ENCODE data around the gene GPX6. TPM values are rescaled to one million over a fixed set of nuclear protein-coding genes. Genes with fewer than 3 reads are reported as not detected.

The GPX6 gene
- total RNA-seq, 1 experiment from 2014 or later, result not detected

DNA sequence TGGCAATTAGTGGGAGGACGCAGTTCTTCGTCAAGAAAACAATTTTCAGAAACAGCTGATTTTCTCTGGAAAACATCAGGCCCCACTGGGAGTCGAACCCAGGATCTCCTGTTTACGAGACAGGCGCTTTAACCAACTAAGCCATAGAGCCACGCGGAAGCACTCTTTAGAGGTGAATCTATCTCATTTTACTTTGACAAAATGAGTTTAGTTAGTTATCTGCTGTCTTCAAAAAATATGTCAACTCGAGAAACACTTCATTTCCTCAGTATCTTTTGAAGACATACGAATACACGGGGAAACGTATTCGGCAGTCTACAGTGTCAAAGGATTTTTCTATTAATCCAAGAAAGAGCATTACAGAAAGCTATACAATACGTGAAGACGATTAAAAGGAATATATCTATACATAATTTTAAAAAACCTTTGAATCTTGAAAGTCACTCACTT is 26.7 kb downstream of the GPX6 start (continued):
- no peak for TF ChIP-seq RAD21 (IDR thresholded peaks at IDR 0.05; ENCODE audit: low read depth)
- no peak for TF ChIP-seq EZH2phosphoT487 (IDR thresholded peaks at IDR 0.05; ENCODE audit: borderline replicate concordance)
- TF ChIP-seq, protein P1, sequence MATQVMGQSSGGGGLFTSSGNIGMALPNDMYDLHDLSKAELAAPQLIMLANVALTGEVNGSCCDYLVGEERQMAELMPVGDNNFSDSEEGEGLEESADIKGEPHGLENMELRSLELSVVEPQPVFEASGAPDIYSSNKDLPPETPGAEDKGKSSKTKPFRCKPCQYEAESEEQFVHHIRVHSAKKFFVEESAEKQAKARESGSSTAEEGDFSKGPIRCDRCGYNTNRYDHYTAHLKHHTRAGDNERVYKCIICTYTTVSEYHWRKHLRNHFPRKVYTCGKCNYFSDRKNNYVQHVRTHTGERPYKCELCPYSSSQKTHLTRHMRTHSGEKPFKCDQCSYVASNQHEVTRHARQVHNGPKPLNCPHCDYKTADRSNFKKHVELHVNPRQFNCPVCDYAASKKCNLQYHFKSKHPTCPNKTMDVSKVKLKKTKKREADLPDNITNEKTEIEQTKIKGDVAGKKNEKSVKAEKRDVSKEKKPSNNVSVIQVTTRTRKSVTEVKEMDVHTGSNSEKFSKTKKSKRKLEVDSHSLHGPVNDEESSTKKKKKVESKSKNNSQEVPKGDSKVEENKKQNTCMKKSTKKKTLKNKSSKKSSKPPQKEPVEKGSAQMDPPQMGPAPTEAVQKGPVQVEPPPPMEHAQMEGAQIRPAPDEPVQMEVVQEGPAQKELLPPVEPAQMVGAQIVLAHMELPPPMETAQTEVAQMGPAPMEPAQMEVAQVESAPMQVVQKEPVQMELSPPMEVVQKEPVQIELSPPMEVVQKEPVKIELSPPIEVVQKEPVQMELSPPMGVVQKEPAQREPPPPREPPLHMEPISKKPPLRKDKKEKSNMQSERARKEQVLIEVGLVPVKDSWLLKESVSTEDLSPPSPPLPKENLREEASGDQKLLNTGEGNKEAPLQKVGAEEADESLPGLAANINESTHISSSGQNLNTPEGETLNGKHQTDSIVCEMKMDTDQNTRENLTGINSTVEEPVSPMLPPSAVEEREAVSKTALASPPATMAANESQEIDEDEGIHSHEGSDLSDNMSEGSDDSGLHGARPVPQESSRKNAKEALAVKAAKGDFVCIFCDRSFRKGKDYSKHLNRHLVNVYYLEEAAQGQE (IDR thresholded peaks at IDR 0.05; ENCODE audit: low read depth), result no peak
- TF ChIP-seq SP1 (IDR thresholded peaks at IDR 0.05; ENCODE audit: low read depth), result no peak
- TF ChIP-seq ZBTB33 (IDR thresholded peaks at IDR 0.05; ENCODE audit: extremely low read depth, insufficient replicate concordance, low read length), result no peak

- H3K4me3 ChIP-seq (replicated peaks in 1 of 2; ENCODE audit: low read depth in 1 of 2, low read length in 2 of 2), result no peak overlapping the region
- POLR2A ChIA-PET, result no interaction called here
- no peaks in the 10 kb centered on the region for H4K20me1 ChIP-seq (ENCODE audit: insufficient read depth)
- no peak for DNase-seq (ENCODE audit: low read depth, low spot score)
- H3K9ac ChIP-seq (ENCODE audit: low read length), result no peak overlapping the region
- H3K4me2 ChIP-seq (ENCODE audit: low read length), result no peak overlapping the region
- no peaks in the 10 kb centered on the region for H3K27me3 ChIP-seq (ENCODE audit: insufficient read depth, low read length)
- no TSS peak for BruUV-seq (replicated peaks)
- H3K9me3 ChIP-seq (ENCODE audit: control insufficient read depth in 1 of 2, insufficient read depth in 1 of 2, low read depth in 1 of 2, low read length in 2 of 2), result no peaks in the 10 kb centered on the region
- no peak for TF ChIP-seq ZNF274 (IDR thresholded peaks at IDR 0.05; ENCODE audit: low read depth, low read length)
- no peak for TF ChIP-seq ZFX (IDR thresholded peaks at IDR 0.05)
- TF ChIP-seq, protein P1 (IDR thresholded peaks at IDR 0.05; ENCODE audit: low read depth), result no peak
- TF ChIP-seq CBX3 (IDR thresholded peaks at IDR 0.05; ENCODE audit: low read depth), result no peak
- no peak overlapping the region for H3K27ac ChIP-seq (ENCODE audit: low read depth, low read length)
- no peaks in the 10 kb centered on the region for H3K79me2 ChIP-seq (ENCODE audit: insufficient read depth, low read length)
- intact Hi-C loops (cut with micrococcal nuclease), result no loop called here
- CTCF ChIA-PET, result no interaction called here
- no peak overlapping the region for H2AFZ ChIP-seq (ENCODE audit: low read depth, low read length, poor library complexity, severe bottlenecking)
- RAD21 ChIA-PET (ENCODE audit: low non-redundant PET in 1 of 2, low total read pairs in 2 of 2, uncharacterized antibody in 2 of 2, unreplicated experiment in 2 of 2), result no interaction called here
- peaks cover 6 to 13% of the 10 kb centered on the region in 2 experiments; a peak in 3 of 4 replicates for H3K4me1 ChIP-seq (ENCODE audit: control insufficient read depth in 1 of 2, insufficient read depth in 2 of 2, low read length in 2 of 2)
- H3K9me2 ChIP-seq (ENCODE audit: insufficient read depth), result no peaks in the 10 kb centered on the region
- ATAC-seq, result no peak
- no peaks in the 10 kb centered on the region for H3K36me3 ChIP-seq (ENCODE audit: control insufficient read depth in 1 of 2, insufficient read depth in 2 of 2, low read length in 2 of 2)
Observed at GRCh38 chr6:28486988-28487742, 28.4 kb downstream of the GPX6 start.

Data from HCT116 (cell line).